Peyer's patch (tissue), 4 donors: Measurements from ENCODE around the gene SLC31A2. TPM values are rescaled to one million over a fixed set of nuclear protein-coding genes. Genes with fewer than 3 reads are reported as not detected.
"Not testable (repeated sequence)": the region's sequence is repeated elsewhere in the genome, so short reads cannot be mapped to it uniquely, and the experiment has no call there.

Experiments
- DNase-seq, 3 donors: peaks; one replicate each; pipeline ENCODE4 v3.0.0-alpha.2; 2017 to 2019
- H3K27ac ChIP-seq, 4 donors: fragments of 200-600 bp; sonication (generic); one replicate each; pipeline ENCODE4 v1.5.1; 2016 to 2019
- H3K27me3 ChIP-seq, 2 donors: fragments of 200-600 bp; sonication (generic); one replicate each; pipeline ENCODE4 v1.5.1; 2019
- H3K36me3 ChIP-seq, 3 donors: fragments of 200-600 bp; sonication (generic); one replicate each; pipeline ENCODE4 v1.5.1; 2016 to 2019
- H3K4me1 ChIP-seq, 4 donors: fragments of 200-600 bp; sonication (generic); one replicate each; pipeline ENCODE4 v1.5.1; 2016 to 2019
- H3K4me3 ChIP-seq, 4 donors: fragments of 200-600 bp; sonication (generic); 1 replicate in 3 of 4; 2 replicates in 1 of 4; pipeline ENCODE4 v1.5.1; 2016 to 2019; ENCODE audit warnings: mild to moderate bottlenecking in 1 of 4
- H3K9me3 ChIP-seq, 4 donors: fragments of 200-600 bp; sonication (generic); one replicate each; pipeline ENCODE4 v1.5.1; 2016 to 2019; ENCODE audit warnings: mild to moderate bottlenecking in 1 of 4
- POLR2A ChIP-seq, 2 donors: fragments of 450-650 bp; IDR thresholded peaks; one replicate each; pipeline ENCODE4 v1.5.1; 2017; ENCODE audit warnings: antibody characterized with exemption in 2 of 2, mild to moderate bottlenecking in 2 of 2, moderate library complexity in 2 of 2
- total RNA-seq, 4 donors: library from RNA; depleted of rRNA; stranded (reverse); fragments of >200 nt; gene quantifications; one replicate each; pipeline ENCODE4 v1.1.0, GENCODE V29; 2016
- TF ChIP-seq, protein P1 (sequence below), 6 experiments: fragments of 450-650 bp in 4 of 6; fragments of 200-600 bp in 2 of 6; sonication (generic) in 1 of 6; IDR thresholded peaks; one replicate each; pipeline ENCODE4 v1.5.1; 2017 to 2019; ENCODE audit warnings: antibody characterized with exemption in 6 of 6, mild to moderate bottlenecking in 3 of 6, moderate library complexity in 1 of 6

The SLC31A2 gene
- total RNA-seq, 4 donors from 2014 or later = 12.4 to 116 (median 56.2) TPM

DNA sequence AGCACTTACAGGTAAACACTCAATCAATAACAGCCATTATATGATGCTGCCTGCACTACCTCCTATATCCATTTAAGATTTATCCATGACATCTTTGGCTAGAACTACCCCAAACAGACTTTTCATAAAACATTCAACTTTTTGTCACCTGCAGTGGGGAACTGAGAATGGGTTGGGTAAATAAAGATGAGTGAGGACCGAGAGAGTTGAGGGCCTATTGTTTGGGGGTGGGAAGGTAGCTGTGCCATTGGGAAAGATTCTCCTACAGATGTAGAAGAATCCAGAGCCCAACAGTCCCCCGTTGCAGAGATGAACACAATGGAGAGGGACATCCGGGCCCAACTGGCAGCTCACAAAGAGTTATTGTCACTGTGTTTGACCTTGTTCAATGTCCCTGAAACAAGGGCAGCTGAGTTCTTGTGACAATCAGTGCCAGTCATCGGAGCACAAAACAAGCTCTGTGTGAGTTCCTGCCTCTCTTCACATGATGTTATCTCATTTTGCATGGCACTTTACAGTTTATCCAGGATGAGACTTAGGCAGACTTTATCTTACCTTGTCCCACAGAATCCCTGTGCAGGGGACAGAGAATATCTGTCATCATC, 11.5 kb upstream of the SLC31A2 start:
- Histone ChIP-seq H3K9me3 (no peaks in the 10 kb centered on the region), H3K4me3 (no peak overlapping the region), H3K27ac (no peak overlapping the region), H3K4me1 (no peaks in the 10 kb centered on the region), H3K27me3 (no peaks in the 10 kb centered on the region), H3K36me3 (no peaks in the 10 kb centered on the region)
- DNase-seq = no peak
- TF ChIP-seq POLR2A (IDR thresholded peaks at IDR 0.05) = no peak
- TF ChIP-seq, protein P1, sequence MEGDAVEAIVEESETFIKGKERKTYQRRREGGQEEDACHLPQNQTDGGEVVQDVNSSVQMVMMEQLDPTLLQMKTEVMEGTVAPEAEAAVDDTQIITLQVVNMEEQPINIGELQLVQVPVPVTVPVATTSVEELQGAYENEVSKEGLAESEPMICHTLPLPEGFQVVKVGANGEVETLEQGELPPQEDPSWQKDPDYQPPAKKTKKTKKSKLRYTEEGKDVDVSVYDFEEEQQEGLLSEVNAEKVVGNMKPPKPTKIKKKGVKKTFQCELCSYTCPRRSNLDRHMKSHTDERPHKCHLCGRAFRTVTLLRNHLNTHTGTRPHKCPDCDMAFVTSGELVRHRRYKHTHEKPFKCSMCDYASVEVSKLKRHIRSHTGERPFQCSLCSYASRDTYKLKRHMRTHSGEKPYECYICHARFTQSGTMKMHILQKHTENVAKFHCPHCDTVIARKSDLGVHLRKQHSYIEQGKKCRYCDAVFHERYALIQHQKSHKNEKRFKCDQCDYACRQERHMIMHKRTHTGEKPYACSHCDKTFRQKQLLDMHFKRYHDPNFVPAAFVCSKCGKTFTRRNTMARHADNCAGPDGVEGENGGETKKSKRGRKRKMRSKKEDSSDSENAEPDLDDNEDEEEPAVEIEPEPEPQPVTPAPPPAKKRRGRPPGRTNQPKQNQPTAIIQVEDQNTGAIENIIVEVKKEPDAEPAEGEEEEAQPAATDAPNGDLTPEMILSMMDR (IDR thresholded peaks at IDR 0.05) = no peak

- no peaks in the 10 kb centered on the region for H3K4me1 ChIP-seq
- no peaks in the 10 kb centered on the region for H3K36me3 ChIP-seq
- DNase-seq = no peak
- no peaks in the 10 kb centered on the region for H3K9me3 ChIP-seq
- no peak overlapping the region for H3K27ac ChIP-seq
- H3K4me3 ChIP-seq = no peak overlapping the region
- no peak for TF ChIP-seq POLR2A (IDR thresholded peaks at IDR 0.05)
- TF ChIP-seq, protein P1 (IDR thresholded peaks at IDR 0.05) = no peak
- no peaks in the 10 kb centered on the region for H3K27me3 ChIP-seq
Observed at GRCh38 chr9:113139953-113140352, 10.9 kb upstream of the SLC31A2 start.

DNA sequence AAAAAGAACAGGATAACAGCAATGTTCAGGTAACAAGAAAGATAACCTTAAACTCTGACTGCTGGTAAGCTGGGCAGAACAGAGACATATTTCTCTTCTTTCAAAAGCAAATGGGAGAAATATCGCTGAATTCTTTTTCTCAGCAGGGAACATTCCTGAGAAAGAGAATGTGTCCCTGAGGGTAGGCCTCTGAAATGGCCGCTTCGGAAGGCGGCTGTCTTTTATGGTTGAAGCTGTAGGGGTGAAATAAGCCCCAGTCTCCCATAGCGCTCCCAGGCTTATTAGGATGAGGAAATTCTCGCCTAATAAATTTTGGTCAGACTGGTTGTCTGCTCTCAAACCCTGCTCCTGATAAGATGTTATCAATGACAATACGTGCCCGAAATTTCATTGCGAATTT, 9.9 kb upstream of the SLC31A2 start:
- not testable (repeated sequence) for H3K4me3 ChIP-seq, H3K4me1 ChIP-seq, H3K36me3 ChIP-seq, H3K27me3 ChIP-seq, H3K27ac ChIP-seq, H3K9me3 ChIP-seq, DNase-seq

DNA sequence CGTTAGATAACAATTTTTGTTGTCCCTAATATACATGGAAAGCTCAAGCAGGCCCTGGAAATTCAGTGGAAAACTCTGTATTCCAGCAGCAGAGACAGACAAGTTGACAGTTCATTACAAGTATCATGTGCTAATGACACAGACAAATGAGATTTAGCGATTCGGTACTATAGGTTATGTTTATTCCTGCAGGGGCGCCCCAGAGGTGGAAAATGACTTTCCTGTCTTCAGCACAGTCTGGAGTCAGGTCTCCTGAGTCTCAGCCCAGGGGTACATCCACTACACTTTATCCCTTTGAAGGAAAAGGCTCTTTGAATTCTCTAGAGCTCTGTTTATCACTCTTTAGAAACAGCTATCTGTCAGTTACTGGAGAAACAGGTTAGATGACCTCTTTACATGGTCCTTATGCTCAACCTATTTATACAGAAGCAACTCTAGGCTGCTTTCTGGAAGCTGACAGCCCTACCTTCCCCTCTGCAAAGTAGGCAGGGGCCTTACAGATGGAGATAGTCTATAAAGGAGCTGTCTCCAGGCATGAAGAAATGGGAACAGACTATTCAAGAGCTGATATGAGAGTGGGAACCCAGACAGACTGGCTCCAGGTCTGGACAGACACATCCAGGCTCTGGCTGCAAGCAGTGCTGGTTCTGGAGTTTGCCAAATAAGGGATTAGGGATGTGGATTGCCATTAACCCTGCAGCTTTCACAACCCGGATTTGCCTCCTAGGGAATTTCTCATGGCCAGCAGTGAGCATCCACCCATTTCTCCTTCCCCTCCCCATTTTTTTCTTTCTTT, 7.2 kb upstream of the SLC31A2 start:
- H3K27me3 ChIP-seq = no peaks in the 10 kb centered on the region
- no peak for TF ChIP-seq POLR2A (IDR thresholded peaks at IDR 0.05)
- TF ChIP-seq, protein P1 (IDR thresholded peaks at IDR 0.05) = no peak
- H3K36me3 ChIP-seq = no peaks in the 10 kb centered on the region
- H3K4me1 ChIP-seq = no peaks in the 10 kb centered on the region
- no peaks in the 10 kb centered on the region for H3K9me3 ChIP-seq
- no peak overlapping the region for H3K27ac ChIP-seq
- DNase-seq = no peak
- no peak overlapping the region for H3K4me3 ChIP-seq

DNA sequence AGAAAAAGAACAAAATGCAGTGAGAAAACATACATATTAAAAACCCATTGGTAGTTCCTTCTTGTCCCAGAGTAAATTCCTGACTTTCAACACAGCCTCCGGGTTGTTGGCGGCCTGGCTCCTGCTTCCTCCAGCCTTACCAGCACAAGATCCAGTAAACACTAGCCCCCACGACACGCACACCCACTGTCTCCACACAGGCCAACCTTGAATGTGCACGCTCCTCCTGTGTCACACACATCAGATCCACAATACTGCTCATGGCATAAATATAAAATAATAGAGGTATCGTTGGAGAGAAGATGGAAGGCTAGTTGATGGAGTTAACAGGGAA, 2.5 kb upstream of the SLC31A2 start:
- H3K4me1 ChIP-seq = peaks cover 0 to 6% (median 0%) of the 10 kb centered on the region in 4 donors
- TF ChIP-seq, protein P1 (IDR thresholded peaks at IDR 0.05) = no peak
- TF ChIP-seq POLR2A (IDR thresholded peaks at IDR 0.05) = no peak
- H3K36me3 ChIP-seq = no peaks in the 10 kb centered on the region
- H3K27me3 ChIP-seq = no peaks in the 10 kb centered on the region
- no peak for DNase-seq
- H3K4me3 ChIP-seq = no peak overlapping the region
- no peaks in the 10 kb centered on the region for H3K9me3 ChIP-seq
- no peak overlapping the region for H3K27ac ChIP-seq

GRCh38 chr9:113148781-113149510, 1.9 kb upstream of the SLC31A2 start:
- Histone ChIP-seq H3K36me3 (no peaks in the 10 kb centered on the region), H3K27ac (peak overlapping the region in 1 of 4 donors; percentile 20), H3K27me3 (no peaks in the 10 kb centered on the region), H3K9me3 (no peaks in the 10 kb centered on the region), H3K4me1 (peaks cover 0 to 6% (median 0%) of the 10 kb centered on the region in 4 donors), H3K4me3 (no peak overlapping the region)
- TF ChIP-seq, protein P1 (IDR thresholded peaks at IDR 0.05) = no peak
- TF ChIP-seq POLR2A (IDR thresholded peaks at IDR 0.05) = no peak
- DNase-seq = no peak

- not testable (repeated sequence) for DNase-seq, H3K4me1 ChIP-seq, H3K27me3 ChIP-seq, H3K36me3 ChIP-seq, H3K9me3 ChIP-seq, H3K4me3 ChIP-seq
- peak overlapping the region in 1 of 4 donors; percentile 20 for H3K27ac ChIP-seq
Observed at GRCh38 chr9:113149561-113149960, 1.2 kb upstream of the SLC31A2 start.
